Measurements from ENCODE around the gene TMEM131.

The TMEM131 gene

DNA sequence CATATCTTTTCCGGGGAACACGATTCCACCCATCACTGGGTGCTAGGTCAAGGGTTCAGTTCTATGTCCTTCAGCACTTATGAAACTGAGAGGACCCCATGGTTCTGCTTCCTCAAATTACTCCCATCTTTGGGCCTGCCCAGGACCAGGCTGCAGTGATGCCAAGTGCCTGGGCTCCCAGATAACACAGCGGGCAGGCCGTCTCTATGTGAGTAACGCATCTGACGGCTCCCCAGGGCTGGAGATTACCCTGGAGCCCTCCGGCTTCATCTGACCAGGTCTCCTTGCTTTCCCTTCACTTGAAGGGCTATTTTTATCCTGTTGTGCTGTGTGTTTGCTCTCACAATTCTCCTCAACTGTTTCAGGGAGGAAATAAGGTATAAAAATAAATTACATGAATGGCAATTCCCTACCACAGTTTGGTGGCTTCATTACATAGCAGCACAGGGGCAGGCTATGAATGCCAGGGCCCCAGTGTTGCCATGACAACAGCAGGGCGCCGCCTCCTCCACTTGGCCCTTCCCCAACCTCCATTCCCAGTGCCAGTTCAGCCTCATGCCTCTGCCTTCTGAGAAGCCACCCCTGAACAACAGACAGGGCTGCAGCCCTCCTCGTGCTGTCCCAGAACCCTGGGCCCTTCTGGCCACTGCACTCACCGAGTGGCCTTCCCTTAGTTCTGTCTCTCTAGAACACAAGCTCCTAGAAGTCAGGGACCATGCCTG is 25.4 kb upstream of the TMEM131 start:
- no peak for DNase-seq (ENCODE audit: low read depth, low spot score)
- in situ Hi-C loops (cut with HindIII; ENCODE audit: low sequenced_read_pairs) = no loop called here
- H3K4me3 ChIP-seq (ENCODE audit: low read depth, low read length) = no peak overlapping the region
- TF ChIP-seq, protein P1, sequence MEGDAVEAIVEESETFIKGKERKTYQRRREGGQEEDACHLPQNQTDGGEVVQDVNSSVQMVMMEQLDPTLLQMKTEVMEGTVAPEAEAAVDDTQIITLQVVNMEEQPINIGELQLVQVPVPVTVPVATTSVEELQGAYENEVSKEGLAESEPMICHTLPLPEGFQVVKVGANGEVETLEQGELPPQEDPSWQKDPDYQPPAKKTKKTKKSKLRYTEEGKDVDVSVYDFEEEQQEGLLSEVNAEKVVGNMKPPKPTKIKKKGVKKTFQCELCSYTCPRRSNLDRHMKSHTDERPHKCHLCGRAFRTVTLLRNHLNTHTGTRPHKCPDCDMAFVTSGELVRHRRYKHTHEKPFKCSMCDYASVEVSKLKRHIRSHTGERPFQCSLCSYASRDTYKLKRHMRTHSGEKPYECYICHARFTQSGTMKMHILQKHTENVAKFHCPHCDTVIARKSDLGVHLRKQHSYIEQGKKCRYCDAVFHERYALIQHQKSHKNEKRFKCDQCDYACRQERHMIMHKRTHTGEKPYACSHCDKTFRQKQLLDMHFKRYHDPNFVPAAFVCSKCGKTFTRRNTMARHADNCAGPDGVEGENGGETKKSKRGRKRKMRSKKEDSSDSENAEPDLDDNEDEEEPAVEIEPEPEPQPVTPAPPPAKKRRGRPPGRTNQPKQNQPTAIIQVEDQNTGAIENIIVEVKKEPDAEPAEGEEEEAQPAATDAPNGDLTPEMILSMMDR (IDR thresholded peaks at IDR 0.05; ENCODE audit: low read depth, low read length) = no peak

DNA sequence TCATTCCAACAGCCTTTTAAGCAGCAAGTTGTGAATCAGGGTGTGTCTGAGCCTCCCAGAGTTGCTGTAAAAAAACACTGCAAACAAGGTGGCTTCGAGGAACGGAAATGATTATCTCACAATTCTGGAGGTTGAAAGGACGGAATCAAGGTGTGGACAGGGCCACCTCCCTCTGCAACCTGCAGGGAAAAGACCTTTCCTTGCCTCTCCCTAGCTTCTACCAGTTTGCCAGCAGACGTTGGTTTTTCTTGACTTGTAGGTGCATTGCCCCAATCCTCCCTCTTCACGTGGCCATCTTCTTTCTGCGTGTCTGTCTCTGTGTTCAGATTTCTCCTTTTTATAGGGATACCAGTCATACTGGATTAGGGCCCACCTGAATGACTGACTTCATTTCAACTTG is 24.8 kb upstream of the TMEM131 start:
- in situ Hi-C loops (cut with HindIII; ENCODE audit: low sequenced_read_pairs) = no loop called here
- no peak overlapping the region for H3K4me3 ChIP-seq (ENCODE audit: low read depth, low read length)
- TF ChIP-seq, protein P1 (IDR thresholded peaks at IDR 0.05; ENCODE audit: low read depth, low read length) = no peak
- DNase-seq (ENCODE audit: low read depth, low spot score) = no peak

DNA sequence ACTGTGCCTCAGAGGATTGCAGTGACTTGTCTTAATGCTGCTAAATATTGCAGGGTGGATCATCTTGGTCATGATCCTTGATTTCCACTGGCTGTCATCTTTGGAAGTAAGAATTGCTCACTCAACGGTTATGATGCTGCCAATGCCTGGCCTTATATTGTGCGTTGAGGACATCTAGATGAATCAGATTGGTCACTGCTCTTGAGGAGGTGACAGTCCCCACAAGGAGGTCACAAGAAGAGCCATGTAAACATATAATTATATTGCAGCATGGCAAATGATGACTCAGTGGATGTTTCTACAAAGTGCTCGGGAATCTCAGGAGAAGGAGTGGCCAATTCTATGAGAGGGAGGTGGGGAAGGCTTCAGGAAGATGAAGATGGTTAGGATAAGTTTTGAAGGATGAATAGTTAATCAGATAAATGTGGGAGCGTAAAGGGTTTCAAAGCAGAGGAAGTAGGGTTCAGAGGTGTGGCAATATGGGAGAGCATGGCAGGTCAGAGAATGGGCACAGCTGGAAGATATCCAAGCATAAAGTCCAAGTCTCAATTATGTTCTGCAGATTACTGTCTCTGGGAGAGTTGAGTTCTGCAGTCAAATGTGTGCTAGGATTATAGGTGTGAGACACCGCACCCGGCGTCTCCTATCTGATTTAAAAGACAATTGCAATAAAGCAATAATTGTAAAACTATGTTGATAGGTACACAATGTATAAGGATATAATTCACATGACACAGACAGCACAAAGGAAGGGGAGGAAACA is 21.3 kb upstream of the TMEM131 start:
- TF ChIP-seq, protein P1 (IDR thresholded peaks at IDR 0.05; ENCODE audit: low read depth, low read length) = no peak
- no peak for DNase-seq (ENCODE audit: low read depth, low spot score)
- in situ Hi-C loops (cut with HindIII; ENCODE audit: low sequenced_read_pairs) = no loop called here
- H3K4me3 ChIP-seq (ENCODE audit: low read depth, low read length) = no peak overlapping the region

DNA sequence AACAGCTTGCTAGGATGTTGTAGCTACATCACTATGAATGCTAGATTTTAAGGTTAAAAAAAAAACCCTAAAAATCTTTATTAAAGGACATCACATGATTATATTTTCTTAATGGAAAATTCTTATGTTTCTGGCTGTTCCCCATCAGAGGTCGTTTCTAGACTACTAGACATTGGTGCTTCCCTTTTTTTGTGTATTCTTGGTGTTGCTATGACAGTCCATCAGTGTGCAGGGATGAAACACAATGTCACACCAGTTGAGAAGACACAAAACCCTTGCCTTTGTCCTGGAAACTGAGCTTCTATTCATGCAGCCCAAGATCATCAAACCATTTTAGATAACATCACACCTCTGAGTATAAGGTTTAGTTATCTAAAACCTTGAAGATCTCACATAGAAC is 19.9 kb upstream of the TMEM131 start:
- in situ Hi-C loops (cut with HindIII; ENCODE audit: low sequenced_read_pairs) = no loop called here
- TF ChIP-seq, protein P1 (IDR thresholded peaks at IDR 0.05; ENCODE audit: low read depth, low read length) = no peak
- no peak overlapping the region for H3K4me3 ChIP-seq (ENCODE audit: low read depth, low read length)
- DNase-seq (ENCODE audit: low read depth, low spot score) = no peak

DNA sequence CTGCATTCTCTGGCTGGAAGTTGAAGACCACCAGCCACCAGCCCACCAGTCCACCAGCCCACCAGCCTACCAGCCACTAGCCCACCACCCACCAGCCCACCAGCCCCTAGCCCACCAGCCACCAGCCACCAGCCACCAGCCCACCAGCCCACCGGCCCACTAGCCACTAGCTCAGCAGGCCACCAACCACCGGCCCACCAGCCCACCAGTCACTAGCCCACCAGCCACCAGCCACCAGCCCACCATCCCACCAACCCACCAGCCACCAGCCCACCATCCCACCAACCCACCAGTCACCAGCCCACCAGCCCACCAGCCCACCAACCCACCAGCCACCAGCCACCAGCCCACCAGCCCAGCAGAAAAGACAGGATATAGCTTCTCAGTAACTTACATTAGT is 18.6 kb upstream of the TMEM131 start:
- in situ Hi-C loops (cut with HindIII; ENCODE audit: low sequenced_read_pairs) = no loop called here
- TF ChIP-seq, protein P1 (IDR thresholded peaks at IDR 0.05; ENCODE audit: low read depth, low read length) = no peak
- no peak overlapping the region for H3K4me3 ChIP-seq (ENCODE audit: low read depth, low read length)
- no peak for DNase-seq (ENCODE audit: low read depth, low spot score)

DNA sequence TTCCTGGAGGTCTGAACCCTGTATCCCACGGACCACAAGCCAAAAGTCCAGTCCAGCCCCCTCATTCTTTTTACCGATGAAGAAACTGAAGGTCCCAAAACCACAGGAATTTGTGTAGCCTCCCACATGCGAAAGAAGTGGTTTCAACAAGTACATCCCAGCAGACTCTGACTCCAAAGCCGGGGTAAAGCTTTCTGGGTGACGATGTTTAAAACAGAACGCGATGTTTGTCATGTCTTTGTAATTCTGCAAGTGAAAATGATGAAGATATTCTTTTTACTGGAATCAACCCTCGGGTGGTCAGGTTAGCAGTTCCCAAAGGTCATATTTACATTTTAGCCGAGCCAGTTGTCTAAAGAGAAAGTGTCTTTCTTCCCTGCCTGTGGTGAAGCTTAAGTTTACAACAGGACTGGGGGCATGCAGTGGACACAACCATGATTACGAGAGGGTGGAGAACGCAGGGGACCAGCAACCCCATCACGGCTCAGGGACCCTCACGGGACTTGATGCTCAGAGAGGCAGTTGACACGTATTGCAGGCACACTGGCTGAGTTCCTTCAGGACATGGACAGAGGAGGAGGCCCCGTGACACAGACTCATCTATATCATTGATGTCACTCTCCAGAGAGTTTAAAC is 17.8 kb upstream of the TMEM131 start:
- in situ Hi-C loops (cut with HindIII; ENCODE audit: low sequenced_read_pairs) = no loop called here
- peak; percentile 48 for DNase-seq (ENCODE audit: low read depth, low spot score)
- TF ChIP-seq, protein P1 (IDR thresholded peaks at IDR 0.05; ENCODE audit: low read depth, low read length) = no peak
- H3K4me3 ChIP-seq (ENCODE audit: low read depth, low read length) = no peak overlapping the region

Measured in astrocyte of the spinal cord (primary cell).